22Rv1 (cell line): ENCODE measurements around the gene TSPAN2.

Experiments
- H3K27ac ChIP-seq: fragments of 450-650 bp; 2 replicates; pipeline ENCODE4 v1.5.1; 2017
- ZFX ChIP-seq: fragments of 450-650 bp; IDR thresholded peaks from 2 replicates; pipeline ENCODE4 v1.6.1; 2017; ENCODE audit warnings: antibody characterized with exemption, borderline replicate concordance
- TF ChIP-seq, protein P1 (sequence below): fragments of 450-650 bp; IDR thresholded peaks from 2 replicates; pipeline ENCODE4 v1.5.1; 2017; ENCODE audit warnings: mild to moderate bottlenecking

Gene TSPAN2

DNA sequence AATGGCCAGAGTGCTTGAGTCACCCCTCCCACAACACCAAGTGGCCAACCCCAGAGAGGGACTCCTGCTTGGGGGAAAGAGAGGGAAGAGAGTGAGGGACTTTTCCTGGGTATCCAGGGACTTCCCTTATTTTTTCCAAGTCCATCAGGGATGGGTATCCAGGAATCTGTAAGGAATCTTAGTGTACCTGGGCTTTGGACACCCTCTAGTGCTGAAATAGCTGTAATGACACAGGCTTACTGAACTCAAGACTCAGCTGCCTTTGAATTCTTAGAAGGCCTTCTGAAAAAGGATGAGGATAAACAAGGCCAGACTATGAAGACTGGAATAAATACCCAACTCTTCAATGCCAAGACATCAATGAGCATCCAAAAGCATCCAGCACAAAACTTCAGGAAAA, 47.6 kb downstream of the TSPAN2 start:
- TF ChIP-seq ZFX: no peak
- TF ChIP-seq, protein P1, sequence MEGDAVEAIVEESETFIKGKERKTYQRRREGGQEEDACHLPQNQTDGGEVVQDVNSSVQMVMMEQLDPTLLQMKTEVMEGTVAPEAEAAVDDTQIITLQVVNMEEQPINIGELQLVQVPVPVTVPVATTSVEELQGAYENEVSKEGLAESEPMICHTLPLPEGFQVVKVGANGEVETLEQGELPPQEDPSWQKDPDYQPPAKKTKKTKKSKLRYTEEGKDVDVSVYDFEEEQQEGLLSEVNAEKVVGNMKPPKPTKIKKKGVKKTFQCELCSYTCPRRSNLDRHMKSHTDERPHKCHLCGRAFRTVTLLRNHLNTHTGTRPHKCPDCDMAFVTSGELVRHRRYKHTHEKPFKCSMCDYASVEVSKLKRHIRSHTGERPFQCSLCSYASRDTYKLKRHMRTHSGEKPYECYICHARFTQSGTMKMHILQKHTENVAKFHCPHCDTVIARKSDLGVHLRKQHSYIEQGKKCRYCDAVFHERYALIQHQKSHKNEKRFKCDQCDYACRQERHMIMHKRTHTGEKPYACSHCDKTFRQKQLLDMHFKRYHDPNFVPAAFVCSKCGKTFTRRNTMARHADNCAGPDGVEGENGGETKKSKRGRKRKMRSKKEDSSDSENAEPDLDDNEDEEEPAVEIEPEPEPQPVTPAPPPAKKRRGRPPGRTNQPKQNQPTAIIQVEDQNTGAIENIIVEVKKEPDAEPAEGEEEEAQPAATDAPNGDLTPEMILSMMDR: peak; percentile 26; the same call in 1 of the 2 replicates
- no peak overlapping the region for H3K27ac ChIP-seq

DNA sequence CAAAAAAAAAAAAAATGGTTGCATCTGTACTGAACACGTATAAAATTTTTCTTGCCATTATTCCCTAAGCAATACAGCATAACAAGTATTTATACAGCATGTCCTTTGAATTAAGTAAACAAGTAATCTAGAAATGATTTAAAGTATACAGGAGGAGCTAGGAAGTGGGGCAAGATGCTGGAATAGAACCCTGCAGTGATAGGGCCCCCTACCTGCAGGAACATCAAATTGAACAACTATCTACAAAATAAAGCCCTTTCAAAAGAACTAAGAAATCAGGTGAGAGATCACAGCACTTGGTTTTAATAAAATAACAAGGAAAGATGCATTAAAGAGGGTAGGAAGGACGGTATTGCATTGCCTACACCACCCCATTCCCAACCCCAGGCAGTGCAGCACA, 48.8 kb downstream of the TSPAN2 start:
- no peak overlapping the region for H3K27ac ChIP-seq
- TF ChIP-seq, protein P1: peak; percentile 4; the same call in 1 of the 2 replicates
- no peak for TF ChIP-seq ZFX

DNA sequence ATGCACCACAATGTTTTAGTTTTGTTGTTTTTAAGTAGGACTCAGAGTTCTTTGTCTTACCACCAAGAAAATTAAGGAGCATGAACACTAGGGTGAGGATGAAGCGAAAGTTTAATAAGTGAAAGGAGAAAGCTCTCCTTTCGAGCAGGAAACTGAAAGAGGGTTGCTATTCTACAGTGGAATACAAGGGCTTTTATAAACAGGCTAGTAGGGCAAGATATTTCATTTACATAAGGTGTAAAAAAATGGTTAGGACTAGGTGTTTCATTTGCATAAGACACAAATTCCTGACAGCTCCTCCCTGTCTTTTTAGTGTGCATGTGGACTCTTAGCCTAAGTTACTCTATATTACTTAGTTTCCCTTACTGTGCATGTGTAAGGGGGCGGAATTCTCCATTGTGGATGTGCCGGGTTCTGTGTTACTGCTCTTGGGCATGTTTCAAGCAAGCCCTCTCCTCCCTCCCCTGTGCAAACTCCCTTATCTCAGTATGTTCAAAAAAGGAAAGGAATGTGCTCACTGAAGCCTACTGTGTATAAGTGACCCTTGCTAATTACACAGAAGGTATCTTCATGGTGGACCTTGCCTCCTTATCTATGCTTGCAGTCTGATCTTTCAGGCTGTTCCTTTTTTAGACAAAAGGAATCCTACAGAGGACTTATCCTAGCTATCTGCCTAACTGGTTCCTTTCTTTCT, 52.3 kb downstream of the TSPAN2 start:
- H3K27ac ChIP-seq: no peak overlapping the region
- TF ChIP-seq ZFX: no peak
- TF ChIP-seq, protein P1: no peak

DNA sequence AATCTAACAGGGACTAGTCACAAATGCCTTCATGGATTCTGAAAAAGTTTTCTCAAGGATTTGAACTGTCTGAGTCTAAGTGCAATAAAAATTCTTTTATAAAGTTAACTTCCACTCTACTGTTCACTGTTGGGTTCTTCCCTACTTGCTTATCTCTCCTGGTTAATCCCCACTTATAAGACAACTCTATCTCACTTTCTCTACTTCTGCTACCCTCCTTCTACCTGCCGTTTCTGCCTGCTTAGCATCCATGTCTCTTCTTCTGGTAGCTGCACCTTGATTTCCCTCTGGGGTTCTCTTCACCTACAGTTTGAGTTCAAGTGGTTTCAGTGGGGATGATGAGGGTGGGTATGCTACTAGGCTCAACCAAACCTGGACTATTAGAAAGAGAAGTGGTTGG, 53.7 kb downstream of the TSPAN2 start:
- no peak overlapping the region for H3K27ac ChIP-seq

DNA sequence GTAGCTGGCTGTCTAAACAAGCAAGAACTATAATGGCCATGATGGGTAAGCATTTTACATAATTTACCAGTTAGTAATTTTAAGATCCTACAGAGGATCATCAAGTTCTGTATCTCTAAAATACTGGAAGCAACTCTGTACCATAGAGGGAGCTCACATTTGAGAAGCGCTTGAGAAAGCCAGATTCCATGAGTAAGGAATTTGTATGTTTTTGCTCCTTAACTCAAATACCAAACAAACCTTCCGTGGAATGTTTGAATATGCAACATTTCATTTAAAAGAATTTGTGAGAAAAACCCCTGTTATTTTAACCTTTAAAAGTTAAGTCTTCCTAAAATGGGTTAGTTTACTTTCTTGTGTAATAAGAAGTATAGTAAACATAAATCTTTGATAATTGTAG, 57.7 kb downstream of the TSPAN2 start:
- no peak for TF ChIP-seq ZFX
- TF ChIP-seq, protein P1: no peak
- no peak overlapping the region for H3K27ac ChIP-seq

More for the DNA sequence above, 53.7 kb downstream of the TSPAN2 start:
- TF ChIP-seq, protein P1: no peak
- TF ChIP-seq ZFX: no peak

DNA sequence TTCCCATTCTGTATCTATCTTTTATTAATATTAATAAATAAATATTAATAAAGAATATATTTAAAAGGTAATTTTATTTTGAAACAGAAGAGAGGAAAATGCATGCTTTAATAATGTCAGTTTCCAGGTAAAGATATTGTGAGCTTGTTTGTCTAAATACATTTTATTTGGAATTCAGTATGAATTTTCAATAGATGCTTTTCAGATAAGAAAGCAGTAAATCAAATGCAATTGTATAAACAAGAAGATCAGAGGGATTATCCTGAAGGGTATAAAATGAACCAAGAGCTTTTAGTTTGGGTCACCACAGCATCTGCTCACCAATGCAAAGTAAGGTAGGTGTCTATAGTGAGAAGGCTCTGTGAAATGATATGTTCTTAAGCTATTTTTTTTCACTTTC, 59.8 kb downstream of the TSPAN2 start, which contains the start of gene TSHB:
TSS of gene TSHB (plus strand) at position 301 of the 400 bp plus-strand sequence. CDS start 3,537 bp downstream, outside the sequence.
- H3K27ac ChIP-seq: no peak within 1 kb of the TSS
- TF ChIP-seq ZFX: no peak
- TF ChIP-seq, protein P1: no peak

DNA sequence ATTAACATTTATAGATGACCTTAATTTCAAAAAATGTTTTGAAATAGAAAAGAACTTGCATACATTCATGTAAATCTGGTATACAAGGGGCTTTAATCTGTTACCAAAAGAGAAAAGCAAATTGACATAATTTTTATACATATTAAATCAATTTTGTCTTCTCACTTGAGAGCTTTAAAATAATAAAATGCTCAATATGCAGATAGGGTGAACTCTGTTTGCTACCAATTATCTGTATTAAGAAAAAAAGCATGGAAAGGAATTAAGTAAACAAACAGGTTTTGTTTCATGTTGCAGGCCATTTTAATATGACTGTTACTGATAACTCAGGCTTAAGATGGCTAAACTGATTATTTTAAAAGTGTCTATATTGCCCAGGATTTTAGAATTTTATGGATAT, 65.7 kb downstream of the TSPAN2 start:
- no peak overlapping the region for H3K27ac ChIP-seq
- TF ChIP-seq, protein P1: no peak
- no peak for TF ChIP-seq ZFX
